Measurements from ENCODE around the gene DOCK2.
"Not testable (repeated sequence)": the region's sequence is repeated elsewhere in the genome, so short reads cannot be mapped to it uniquely, and the experiment has no call there.

DOCK2 gene

DNA sequence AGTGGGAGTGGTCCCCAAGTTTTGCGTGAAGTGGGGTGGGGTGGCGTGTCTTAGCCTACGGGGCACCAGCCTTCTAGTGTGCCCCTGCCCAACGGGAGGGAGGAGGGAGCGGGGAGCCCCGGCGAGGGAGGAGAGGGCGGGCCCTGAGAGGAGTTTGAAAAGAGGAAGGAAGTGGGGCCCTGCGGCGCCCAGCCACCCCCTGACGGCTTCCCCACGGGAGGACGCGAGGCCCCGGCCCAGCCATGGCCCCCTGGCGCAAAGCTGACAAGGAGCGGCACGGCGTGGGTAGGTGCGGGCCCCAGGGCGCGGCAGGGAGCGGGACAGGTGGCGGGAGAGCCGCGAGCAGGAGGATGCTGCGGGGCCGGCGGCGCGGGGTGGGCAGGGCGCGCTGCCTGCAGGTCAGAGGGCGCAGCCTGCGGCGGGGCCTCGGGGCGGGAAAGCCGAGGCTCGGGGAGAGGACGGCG lies at the start of gene DOCK2:
Gene DOCK2 (plus strand): TSS at position 191 of the 464 bp plus-strand sequence. CDS start 52 bp downstream, at position 243.
- no peak for DNase-seq

DNA sequence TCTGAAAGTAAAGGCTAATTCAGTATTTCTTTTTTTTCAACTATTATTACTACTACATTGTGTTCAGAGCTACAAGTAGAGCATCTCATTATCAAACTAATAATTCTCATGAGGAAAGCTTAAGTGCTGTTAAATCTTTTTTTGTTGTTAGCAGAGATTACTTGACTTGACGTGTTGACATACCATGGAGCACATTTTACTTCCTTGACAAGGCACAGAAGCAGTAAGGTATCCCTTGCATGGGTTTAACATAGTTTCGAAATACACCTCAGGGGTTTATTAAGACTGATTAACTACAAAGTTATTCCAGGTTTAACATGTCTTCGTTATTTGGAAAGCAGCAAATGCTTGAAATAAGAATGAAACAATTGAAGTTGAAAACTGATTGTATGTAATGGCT lies 46.5 kb upstream of the DOCK2 start:
- DNase-seq: no peak

DNA sequence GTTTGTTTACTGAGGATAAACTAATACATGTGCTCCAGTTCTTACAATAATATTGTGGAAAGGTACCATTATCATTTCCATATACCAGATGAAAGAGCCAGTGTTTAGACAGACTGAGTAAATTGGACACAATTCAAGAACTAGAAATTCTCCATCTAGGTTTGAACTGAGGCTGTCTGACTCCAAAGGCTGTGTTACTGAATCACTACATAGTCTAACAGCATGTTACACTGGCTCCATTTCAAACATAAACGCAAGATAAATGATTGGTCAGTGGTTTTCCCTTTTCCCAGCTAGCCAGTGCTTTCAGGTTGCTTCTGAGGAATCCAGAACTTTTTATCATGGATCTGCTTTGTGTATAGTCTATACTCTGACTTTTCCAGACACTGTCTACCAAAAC lies 45.4 kb upstream of the DOCK2 start:
- no peak for DNase-seq

DNA sequence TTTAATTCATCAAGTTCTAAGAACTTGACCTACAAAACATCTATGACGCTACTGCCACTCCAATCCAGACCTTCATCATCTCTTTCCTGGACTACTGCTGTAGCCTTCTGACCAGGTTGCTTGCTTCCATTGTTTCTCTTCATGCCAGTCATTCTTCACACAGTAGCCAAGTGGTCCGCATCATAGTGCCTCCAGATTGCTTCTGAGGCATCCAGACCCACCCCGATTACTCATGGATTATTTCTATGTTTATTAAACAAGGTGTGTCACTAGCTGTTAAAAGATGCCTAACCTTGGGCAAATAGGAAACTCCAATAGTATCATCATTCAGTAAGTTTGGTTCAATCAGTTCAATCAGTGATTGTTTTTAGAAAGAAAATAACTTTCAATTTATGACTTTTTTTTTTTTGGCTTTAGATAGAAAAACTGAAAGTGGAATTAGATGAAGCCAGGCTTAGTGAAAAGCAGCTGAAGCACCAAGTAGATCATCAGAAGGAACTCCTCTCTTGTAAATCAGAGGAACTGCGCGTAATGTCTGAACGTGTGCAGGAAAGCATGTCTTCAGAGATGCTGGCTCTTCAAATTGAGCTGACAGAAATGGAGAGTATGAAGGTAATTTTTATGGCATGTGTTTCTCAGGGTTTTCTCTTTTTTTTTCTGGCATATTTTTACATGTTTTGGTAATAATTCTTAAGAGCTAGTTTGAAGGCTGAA lies 44.0 kb upstream of the DOCK2 start:
- DNase-seq: no peak

DNA sequence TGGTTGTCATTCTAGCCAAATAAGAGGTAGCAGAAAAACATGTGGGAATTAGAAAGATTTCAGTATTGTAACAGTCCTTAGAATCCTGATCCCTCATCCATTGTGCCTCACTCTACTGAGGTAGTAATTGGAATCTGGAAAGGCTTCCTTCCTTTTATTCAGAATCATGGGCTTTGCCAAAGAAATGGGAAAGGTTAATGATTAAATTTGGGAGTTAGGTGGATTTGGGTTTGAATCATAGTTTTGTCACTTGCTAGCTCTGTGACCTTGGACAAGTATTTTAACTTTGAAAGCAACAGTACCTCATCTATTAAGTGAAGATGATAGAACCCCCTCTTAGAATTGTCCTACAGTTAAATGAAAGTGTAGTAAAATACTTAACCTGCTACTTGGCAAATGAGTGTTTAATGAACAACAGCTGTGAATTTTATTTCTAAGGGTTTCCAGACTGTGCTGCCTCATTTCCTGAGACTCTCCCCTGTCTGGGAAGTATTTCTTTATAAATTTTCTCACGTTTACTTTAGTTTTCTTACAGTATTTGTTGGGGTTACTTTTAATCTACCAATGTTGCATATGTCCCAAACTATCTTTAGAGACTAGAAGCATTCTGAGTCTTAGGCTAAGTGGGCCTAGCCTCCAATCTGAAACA lies 41.8 kb upstream of the DOCK2 start:
- DNase-seq: no peak

DNA sequence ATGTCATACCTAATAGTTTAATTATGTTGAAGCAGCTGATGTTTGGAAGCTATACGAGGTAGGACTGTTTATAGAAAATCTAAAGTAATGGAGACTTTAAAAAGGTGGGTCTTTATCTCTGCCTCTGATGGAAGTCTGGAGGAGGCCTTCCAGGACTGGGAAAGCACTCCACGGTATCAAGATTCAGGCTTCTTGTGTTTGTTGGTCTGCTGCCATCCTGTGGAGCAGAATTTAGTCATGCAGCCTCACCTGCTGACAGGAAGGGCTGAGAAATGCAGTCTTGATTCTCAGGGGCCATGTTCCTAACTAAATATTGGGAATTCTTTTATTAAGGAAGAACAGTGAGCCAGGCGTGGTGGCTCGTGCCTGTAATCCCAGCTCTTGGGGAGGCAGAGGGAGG lies 37.6 kb upstream of the DOCK2 start:
- DNase-seq: no peak

DNA sequence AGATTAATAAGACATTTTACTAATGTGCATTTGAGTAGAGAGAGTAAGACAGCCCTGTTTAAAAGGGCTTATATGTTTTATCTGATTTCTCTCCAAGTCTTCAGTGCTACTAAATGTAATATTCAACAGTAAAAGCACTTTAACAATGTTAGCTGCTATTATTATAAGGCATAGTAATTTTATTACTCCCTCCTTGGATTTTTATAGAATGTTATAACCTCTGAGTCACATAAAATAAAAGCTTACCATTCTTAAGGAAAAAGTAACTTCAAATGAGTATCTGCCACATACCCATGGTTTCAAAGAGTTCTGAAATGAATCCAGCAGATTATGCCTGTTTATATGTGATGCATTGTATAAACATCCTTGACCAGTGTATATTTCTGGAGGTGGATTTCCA lies 34.5 kb upstream of the DOCK2 start:
- DNase-seq: no peak

DNA sequence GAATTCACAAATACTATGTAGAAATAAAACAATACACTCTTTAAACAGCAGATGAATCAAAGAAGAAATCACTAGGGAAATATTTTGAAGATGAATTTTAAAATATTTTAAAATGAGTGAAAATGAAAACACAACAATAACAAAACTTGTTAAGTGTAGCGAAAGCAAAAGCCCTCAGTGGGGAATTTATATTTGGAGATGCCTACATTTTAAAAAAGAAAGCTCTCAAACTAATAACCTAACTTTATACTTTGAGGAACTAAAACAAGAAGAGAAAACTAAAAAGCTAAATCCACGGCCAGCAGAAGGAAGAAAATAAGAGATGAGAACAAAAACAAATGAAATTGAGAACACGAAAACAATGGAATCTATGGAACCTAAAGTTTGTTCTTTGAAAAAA lies 30.8 kb upstream of the DOCK2 start:
- DNase-seq: no peak

DNA sequence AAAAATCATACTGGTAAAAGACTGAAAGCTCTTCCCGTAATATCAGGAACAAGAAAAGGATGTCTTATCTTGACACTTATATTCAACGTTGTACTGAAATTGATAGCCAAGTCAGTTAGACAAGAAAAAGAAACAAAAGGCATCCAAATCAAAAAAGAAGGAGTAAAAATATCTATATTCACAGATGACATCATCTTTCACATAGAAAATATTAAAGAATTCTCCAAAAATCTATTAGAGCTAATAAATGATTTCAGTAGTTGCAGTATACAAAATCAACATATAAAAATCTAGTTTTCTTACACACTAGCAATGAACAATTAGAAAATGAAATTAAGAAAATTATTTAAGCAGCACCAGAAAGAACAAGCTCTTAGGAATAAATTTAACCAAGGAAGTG lies 29.2 kb upstream of the DOCK2 start:
- DNase-seq: no peak

DNA sequence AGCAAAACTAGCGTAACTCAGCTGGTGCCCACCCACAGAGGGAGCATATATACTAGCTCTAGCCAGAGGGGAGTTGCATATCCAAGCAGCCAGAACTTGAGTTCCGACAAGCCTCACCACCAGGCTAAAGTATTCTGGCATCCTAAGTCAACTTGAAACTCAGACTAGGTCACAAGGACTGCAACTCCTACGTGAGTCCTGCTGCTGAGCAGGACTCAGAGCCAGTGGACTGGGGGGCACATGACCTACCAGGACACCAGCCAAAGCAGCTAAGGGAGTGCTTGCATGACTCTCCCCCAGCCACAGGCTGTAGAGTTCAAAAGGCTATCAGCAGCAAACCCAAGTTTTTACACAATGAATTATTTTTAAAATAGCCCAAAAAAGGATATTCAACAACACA lies 27.4 kb upstream of the DOCK2 start:
- DNase-seq: no peak

DNA sequence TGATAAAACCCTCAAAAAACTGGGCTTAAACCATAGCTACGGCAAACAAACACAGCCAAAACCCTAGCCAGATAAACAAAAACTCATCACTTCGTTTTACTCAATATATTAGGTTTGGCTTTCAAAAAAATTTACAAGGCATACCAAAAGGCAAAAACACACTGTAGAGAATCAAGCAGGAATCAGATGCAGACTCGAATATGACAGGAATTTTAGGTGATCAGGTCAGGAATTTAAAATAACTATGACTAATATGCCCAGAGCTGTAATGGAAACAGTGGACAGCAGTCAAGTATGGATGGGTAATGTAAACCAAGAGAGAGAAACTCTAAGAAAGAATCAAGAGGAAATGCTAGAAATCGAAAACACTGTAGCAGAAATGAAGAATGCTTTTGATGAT lies 26.5 kb upstream of the DOCK2 start:
- DNase-seq: no peak

DNA sequence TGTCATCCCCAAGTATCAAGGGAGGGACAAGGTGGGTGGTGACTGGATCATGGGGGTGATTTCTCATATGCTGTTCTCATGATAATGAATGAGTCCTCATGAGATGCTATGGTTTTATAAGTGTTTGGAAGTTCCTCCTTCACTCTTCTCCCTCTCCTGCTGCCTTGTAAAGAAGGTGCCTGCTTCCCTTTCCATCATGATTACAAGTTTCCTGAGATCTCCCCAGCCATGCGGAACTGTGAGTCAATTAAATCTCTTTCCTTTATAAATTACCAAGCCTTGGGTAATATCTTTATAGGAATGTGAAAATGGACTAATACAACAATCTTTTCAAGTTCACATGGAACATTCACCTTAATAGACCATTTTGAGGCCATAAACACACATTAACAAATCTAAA lies 21.5 kb upstream of the DOCK2 start:
- DNase-seq: no peak

DNA sequence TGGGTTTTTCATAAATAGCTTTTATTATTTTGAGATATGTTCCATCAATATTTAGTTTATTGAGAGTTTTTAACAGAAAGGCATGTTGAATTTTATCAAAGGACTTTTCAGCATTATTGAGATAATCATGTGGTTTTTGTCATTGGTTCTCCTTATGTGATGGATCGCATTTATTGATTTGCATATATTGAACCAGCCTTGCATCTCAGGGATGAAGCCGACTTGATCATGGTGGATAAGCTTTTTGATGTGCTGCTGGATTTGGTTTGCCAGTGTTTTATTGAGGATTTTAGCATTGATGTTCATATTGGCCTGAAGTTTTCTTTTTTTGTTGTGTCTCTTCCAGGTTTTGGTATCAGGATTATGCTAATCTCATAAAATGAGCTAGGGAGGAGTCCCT lies 12.8 kb upstream of the DOCK2 start:
- not testable (repeated sequence) for DNase-seq

DNA sequence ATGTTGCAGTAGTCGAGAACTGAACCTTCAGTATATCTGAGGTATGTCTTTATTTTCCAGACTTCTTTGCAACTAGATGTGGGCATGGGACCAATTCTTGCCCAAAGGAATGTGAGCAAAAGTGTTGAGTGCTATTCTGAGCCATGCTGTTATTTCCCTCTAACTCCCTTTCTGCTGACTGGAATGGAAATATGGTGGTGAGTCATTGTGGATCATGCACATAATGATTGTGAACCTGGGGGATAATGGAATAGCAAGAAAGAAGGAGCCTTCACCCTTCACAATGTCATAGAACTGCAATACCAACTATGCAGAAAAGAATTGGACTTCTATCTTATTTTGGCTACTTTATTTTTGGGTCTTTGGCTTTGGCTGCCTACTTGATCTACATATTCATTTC lies 10.3 kb upstream of the DOCK2 start:
- DNase-seq: no peak

DNA sequence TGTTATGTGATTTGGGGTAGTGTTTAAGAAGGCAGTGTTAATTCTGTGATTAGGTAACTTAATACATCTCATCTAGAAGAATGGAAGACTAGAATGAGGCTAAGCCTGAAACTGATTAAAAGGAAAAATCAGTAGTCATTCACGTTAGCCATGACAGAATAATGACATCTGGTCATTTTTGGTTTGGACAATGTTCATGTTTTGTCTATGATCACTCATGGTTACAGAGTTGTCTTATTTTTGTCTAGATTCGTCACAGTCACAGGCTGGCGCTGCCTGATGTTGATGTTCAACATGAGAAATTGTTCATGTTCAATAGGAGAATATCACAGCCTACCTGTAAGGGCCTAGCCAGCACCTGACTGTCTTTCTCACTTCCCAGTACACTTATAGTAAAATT lies 9.5 kb upstream of the DOCK2 start:
- DNase-seq: no peak

DNA sequence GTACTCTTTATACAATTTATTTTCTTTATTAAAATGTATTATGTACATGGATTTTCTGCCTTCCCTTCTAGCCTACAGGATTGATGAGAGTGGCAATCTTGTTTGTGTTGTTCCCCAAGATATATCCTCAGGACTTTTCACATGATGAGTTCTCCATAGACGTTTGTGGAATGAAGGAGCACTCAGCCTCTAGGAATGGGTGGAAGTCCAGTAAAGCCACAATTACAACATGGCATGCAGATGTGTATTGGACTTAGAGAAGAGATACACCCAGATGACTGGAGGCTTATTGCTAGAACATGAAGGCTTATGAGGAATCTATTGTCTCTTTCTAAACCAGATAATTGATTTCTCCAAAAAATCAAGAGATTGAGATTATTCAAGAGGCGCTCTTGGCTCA lies 8.2 kb upstream of the DOCK2 start:
- no peak for DNase-seq

DNA sequence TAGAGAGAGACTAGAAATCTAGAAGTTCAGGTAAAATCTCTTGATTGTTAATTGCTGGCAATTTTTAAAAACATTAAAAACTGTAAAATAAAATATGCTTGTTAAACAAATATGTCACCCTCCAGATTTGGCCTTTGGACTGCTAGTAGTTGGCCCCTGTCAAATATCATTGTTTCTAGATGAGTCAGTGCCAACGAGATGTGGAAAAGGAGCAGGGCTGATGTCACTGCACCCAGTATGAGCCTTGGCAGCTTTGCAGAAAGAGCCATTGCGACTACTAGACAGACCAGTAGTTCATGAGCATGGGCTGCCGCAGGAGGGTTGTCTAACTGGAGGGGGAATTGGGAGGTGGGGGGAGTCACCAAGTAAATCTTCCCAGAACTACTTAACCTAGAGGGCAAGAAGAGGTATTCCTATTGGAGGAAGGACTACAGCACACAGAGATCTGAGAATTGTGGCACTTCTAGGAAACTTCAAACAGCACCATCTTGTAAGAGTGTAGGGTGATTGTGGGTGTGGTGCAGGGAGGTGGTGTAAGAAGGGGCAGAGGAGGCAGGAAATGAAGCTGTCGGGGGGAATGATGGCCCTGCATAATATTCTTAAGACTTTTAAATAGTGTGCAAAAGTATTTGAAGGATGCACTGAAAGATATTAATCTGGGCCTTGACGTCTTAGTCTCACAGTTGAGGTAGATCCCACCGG lies 7.1 kb upstream of the DOCK2 start:
- DNase-seq: no peak

DNA sequence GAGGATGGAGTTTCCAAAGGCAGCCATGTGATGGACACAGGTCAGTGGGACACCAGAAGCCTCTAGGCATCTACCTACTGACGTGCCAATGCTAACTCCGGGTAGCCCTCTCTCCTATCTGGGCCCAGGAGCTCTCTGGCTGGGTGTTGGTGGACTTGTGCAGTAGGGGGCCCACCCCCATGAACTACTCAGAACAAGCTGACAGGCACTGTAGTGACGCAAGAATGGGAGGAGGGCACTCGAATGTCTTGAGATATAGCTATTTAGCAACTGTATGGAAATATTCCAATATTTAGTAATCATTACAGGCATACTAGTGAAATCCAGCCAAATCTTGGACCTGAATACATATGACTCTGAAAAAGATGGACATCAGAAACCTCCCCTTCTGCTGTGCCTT lies 5.7 kb upstream of the DOCK2 start:
- no peak for DNase-seq

DNA sequence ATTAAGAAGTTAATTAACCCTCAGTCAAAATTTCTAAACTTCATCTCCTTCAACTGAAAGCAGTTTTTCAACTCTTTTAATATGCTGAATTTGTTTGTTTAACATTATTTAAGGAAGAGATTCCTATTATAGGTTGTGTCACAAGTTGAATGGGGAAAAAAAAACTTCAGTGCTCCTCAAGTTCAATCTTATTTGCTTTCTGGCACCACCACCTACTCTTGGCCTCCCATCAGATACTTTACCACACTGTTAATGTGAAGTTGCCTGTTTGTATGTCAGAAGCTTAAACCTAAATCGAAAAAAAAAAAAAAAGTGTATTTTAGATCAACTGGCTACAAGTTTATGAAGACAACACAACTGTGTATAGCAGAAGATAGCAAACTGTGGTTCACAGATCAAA lies 4.1 kb upstream of the DOCK2 start:
- no peak for DNase-seq

DNA sequence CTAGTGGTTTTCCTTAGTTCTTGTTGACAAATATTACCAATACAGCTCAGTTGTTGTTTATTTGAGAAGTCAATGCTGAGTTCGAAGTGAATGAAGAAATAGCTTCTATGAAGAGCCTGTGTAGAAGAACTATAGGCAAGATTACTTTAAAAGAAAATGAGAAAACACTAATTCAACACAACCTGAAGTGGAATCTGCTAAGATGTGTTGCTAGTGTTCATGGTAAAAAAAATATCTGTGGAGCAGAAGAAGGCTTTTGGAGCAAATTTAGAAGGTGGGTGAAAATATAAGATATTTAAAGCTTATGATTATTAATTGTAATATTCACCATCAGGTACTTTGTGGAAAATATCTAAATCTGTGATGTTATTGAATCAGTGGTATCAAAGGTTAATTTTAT lies 2.5 kb upstream of the DOCK2 start:
- no peak for DNase-seq

DNA sequence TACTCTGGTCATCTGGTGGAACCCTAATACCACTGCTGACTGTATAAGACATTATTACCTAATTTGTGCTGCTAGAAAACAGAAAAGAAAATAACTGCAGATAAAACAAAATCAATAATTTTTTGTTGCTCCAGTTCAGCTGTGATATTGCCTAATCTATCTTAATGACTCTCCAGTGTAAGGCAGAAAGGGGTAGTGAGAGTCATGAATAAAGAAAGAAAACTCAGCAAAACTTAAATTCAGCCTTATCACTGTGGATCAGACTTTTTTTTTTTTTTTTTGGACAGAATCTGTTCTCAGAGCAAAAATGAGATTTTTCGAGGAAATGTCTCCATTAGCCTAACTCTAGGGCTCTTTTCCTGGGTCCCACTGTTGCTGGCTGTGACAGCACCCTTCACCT lies 1.1 kb upstream of the DOCK2 start:
- DNase-seq: no peak

DNA sequence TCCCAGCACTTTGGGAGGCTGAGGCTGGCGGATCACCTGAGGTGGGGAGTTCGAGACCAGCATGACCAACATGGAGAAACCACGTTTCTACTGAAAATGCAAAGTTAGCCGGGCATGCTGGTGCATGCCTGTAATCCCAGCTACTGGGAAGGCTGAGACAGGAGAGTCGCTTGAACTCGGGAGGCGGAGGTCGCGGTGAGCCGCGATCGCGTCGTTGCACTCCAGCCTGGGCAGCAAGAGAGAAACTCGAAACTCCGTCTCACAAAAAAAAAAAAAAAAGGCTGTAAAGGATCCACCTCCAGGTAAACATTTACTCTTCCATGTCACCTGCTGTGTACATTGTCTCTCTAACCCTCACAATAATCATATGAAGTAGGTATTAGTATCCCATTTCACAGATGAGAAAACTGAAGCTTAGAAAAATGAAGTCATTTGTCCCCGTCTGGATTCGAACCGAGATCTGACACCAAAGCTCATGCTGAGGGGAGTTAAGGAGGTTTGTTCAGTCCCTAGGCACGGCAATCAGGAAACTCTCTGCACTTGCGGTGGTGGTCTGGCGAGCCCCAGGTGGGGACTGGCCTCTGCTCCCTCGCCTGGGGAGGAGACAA lies 494 bp upstream of the DOCK2 start:
- DNase-seq: no peak

DNA sequence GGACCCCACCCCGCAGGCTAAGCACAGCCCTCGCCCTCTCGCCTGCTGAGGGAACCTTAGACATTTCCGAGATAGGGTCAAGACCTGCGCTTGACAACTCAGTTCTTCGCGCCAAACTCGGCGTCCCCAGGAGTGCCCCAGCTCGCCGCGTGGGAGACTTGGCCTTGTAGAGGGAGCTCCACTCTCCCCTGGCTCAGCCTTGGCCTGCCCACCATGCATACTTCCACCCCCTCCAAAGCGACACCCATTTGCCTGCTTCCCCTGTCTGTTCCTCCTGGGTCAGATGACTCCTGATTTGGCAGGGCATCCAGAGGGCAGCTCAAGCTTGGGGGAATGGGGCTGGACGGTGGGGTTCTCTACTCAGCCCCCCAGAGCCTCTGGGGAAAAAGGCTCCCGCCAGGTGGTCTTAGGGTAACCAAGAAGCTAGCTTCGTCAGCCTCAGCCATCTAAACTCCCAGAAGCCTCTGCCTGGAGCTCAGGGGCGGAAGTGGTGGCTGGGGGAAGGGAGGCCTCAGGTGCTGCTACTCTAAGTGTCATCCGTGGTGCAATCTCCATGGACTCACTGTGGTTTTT lies 560 bp downstream of the DOCK2 start:
- DNase-seq: no peak

DNA sequence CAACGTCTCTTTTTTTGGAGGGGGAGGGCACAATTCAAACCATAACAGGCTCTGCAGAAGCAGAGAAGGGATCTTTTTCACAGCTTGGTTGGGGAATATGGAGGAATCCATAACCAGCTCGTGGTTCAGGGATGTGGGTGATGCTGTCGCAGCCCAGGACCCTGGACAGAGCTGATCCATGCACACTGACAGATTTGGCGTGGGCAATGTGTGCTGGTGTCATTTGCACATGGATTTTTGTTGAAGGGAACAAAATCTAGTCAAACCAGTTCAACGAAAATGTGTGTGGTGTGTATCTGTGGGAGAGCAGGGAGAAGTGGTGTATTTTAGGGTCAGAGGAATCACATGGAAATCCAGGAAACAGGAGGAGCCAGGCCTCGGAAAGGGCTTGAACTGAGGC lies 4.2 kb downstream of the DOCK2 start:
- DNase-seq: no peak

All from NCI-H2171 (cell line).